ENCODE data around the gene VMP1. TPM values are rescaled to one million over a fixed set of nuclear protein-coding genes. Genes with fewer than 3 reads are reported as not detected.

VMP1 gene
- total RNA-seq, 2 experiments from 2014 or later = 73.6 to 81.1 TPM

GRCh38 chr17:59845595-59846393 lies 138.3 kb downstream of the VMP1 start:
- Histone ChIP-seq H3K9me3 (ENCODE audit: control insufficient read depth in 1 of 2, insufficient read depth in 1 of 2, low read length in 2 of 2) (no peaks in the 10 kb centered on the region), H3K27me3 (ENCODE audit: control insufficient read depth in 1 of 2, insufficient read depth in 2 of 2, low read length in 2 of 2) (no peaks in the 10 kb centered on the region), H3K36me3 (ENCODE audit: insufficient read depth, low read length) (no peaks in the 10 kb centered on the region), H3K4me1 (ENCODE audit: insufficient read depth, low read length) (peaks cover 64% of the 10 kb centered on the region), H3K27ac (ENCODE audit: low read depth in 1 of 2, low read length in 2 of 2) (peak overlapping the region; percentile 32 to 35), H3K4me3 (ENCODE audit: low read length) (no peak overlapping the region)
- Mint-ChIP-seq H3K9me3 (no peaks in the 10 kb centered on the region), H3K36me3 (ENCODE audit: low read depth) (peaks cover 11% of the 10 kb centered on the region), H3K27me3 (no peaks in the 10 kb centered on the region), H3K4me3 (peak overlapping the region; percentile 65), H3K4me1 (ENCODE audit: low read depth) (peaks cover 70% of the 10 kb centered on the region), H3K27ac (peak overlapping the region; percentile 86)
- CTCF ChIA-PET = interaction anchor here (1.4 kb wide), 1 partner anchor 92 kb away, joined by 4 read pairs; no protein-coding TSS in a partner anchor
- ATAC-seq (ENCODE audit: poor library complexity) = peak; percentile 33
- peak in 3 of 14 experiments; percentile 43 to 49 (median 44) for DNase-seq
- POLR2A ChIA-PET = interaction anchor here (0.7 to 4.6 kb wide), 6 partner anchors 8 to 62 kb away, joined by 3 to 36 read pairs (median 3); partner anchors contain the start of gene TUBD1
- intact Hi-C loops (cut with DNase I, micrococcal nuclease) = no loop called here
- TF ChIP-seq, protein P1, sequence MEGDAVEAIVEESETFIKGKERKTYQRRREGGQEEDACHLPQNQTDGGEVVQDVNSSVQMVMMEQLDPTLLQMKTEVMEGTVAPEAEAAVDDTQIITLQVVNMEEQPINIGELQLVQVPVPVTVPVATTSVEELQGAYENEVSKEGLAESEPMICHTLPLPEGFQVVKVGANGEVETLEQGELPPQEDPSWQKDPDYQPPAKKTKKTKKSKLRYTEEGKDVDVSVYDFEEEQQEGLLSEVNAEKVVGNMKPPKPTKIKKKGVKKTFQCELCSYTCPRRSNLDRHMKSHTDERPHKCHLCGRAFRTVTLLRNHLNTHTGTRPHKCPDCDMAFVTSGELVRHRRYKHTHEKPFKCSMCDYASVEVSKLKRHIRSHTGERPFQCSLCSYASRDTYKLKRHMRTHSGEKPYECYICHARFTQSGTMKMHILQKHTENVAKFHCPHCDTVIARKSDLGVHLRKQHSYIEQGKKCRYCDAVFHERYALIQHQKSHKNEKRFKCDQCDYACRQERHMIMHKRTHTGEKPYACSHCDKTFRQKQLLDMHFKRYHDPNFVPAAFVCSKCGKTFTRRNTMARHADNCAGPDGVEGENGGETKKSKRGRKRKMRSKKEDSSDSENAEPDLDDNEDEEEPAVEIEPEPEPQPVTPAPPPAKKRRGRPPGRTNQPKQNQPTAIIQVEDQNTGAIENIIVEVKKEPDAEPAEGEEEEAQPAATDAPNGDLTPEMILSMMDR (IDR thresholded peaks at IDR 0.05) = no peak

GRCh38 chr17:59846394-59847165 lies 139.1 kb downstream of the VMP1 start:
- CTCF ChIA-PET = interaction anchor here (0.8 to 1.4 kb wide), 3 partner anchors 13 to 93 kb away, joined by 3 to 5 read pairs (median 4); no protein-coding TSS in a partner anchor
- no peaks in the 10 kb centered on the region for H3K9me3 ChIP-seq (ENCODE audit: control insufficient read depth in 1 of 2, insufficient read depth in 1 of 2, low read length in 2 of 2)
- H3K27ac ChIP-seq (ENCODE audit: low read depth in 1 of 2, low read length in 2 of 2) = peak overlapping the region; percentile 21 to 35
- Mint-ChIP-seq H3K27me3 (no peaks in the 10 kb centered on the region), H3K36me3 (ENCODE audit: low read depth) (peaks cover 6% of the 10 kb centered on the region), H3K4me1 (ENCODE audit: low read depth) (peaks cover 62% of the 10 kb centered on the region), H3K9me3 (no peaks in the 10 kb centered on the region), H3K4me3 (peak overlapping the region; percentile 20), H3K27ac (peak overlapping the region; percentile 86)
- DNase-seq (peak in 3 of 14 experiments; percentile 62 to 79 (median 76)), ATAC-seq (ENCODE audit: poor library complexity) (peak; percentile 72)
- peaks cover 64% of the 10 kb centered on the region for H3K4me1 ChIP-seq (ENCODE audit: insufficient read depth, low read length)
- no peaks in the 10 kb centered on the region for H3K27me3 ChIP-seq (ENCODE audit: control insufficient read depth in 1 of 2, insufficient read depth in 2 of 2, low read length in 2 of 2)
- POLR2A ChIA-PET = interaction anchor here (1.2 to 4.6 kb wide), 4 partner anchors 8 to 227 kb away, joined by 3 to 36 read pairs (median 6); partner anchors contain the start of gene CLTC
- TF ChIP-seq, protein P1 (IDR thresholded peaks at IDR 0.05) = no peak
- intact Hi-C loops (cut with DNase I, micrococcal nuclease) = no loop called here
- no peak overlapping the region for H3K4me3 ChIP-seq (ENCODE audit: low read length)
- no peaks in the 10 kb centered on the region for H3K36me3 ChIP-seq (ENCODE audit: insufficient read depth, low read length)

DNA sequence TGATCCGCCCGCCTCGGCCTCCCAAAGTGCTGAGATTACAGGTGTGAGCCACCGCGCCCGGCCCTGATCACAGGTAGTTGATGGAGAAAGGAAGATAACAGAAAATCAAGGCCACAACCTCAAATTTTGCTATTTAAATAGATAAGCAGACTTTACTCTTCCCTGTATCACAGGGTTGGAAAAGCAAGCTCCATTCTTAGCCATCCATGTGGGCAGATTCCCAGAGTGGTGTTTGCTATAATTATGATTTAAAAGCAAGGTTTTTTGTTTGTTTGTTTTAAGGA lies 140.9 kb downstream of the VMP1 start:
- peaks cover 74% of the 10 kb centered on the region for H3K4me1 ChIP-seq (ENCODE audit: insufficient read depth, low read length)
- no peaks in the 10 kb centered on the region for H3K27me3 ChIP-seq (ENCODE audit: control insufficient read depth in 1 of 2, insufficient read depth in 2 of 2, low read length in 2 of 2)
- POLR2A ChIA-PET = interaction anchor here (1.0 to 4.6 kb wide), 4 partner anchors 10 to 87 kb away, joined by 3 to 36 read pairs (median 5); partner anchors contain the start of genes RPS6KB1 and TUBD1
- DNase-seq = no peak
- no peaks in the 10 kb centered on the region for H3K36me3 ChIP-seq (ENCODE audit: insufficient read depth, low read length)
- H3K27me3 Mint-ChIP-seq = no peaks in the 10 kb centered on the region
- intact Hi-C loops (cut with DNase I, micrococcal nuclease) = no loop called here
- H3K4me3 Mint-ChIP-seq = no peak overlapping the region
- H3K27ac Mint-ChIP-seq = peak overlapping the region; percentile 78
- CTCF ChIA-PET = interaction anchor here (0.6 to 1.7 kb wide), 4 partner anchors 11 to 470 kb away, joined by 3 to 13 read pairs (median 4); no protein-coding TSS in a partner anchor
- H3K36me3 Mint-ChIP-seq (ENCODE audit: low read depth) = no peaks in the 10 kb centered on the region
- no peak for ATAC-seq (ENCODE audit: poor library complexity)
- no peak overlapping the region for H3K4me3 ChIP-seq (ENCODE audit: low read length)
- H3K4me1 Mint-ChIP-seq (ENCODE audit: low read depth) = peaks cover 61% of the 10 kb centered on the region
- H3K9me3 ChIP-seq (ENCODE audit: control insufficient read depth in 1 of 2, insufficient read depth in 1 of 2, low read length in 2 of 2) = no peaks in the 10 kb centered on the region
- TF ChIP-seq, protein P1 (IDR thresholded peaks at IDR 0.05) = no peak
- H3K9me3 Mint-ChIP-seq = no peaks in the 10 kb centered on the region
- H3K27ac ChIP-seq (ENCODE audit: low read depth in 1 of 2, low read length in 2 of 2) = no peak overlapping the region
